Measurements from ENCODE around the gene ZDHHC18. TPM values are rescaled to one million over a fixed set of nuclear protein-coding genes. Genes with fewer than 3 reads are reported as not detected.

ZDHHC18 gene
- total and polyA plus RNA-seq, 2 of the 8 experiments (the other 6 are each of a cell fraction or from before 2014, with no cell fraction given) = 29.7 to 49.8 TPM

GRCh38 chr1:26814893-26815292, 11.6 kb upstream of the ZDHHC18 start (continued):
- TF ChIP-seq CHD7 (IDR thresholded peaks at IDR 0.05; ENCODE audit: insufficient replicate concordance, low read length) = no peak
- TF ChIP-seq KDM5A (IDR thresholded peaks at IDR 0.05; ENCODE audit: low read length) = no peak
- no peak for TF ChIP-seq BCL11A (IDR thresholded peaks at IDR 0.05; ENCODE audit: low read depth in 2 of 2, low read length in 2 of 2)
- no peak for TF ChIP-seq SIX5 (IDR thresholded peaks at IDR 0.05; ENCODE audit: low read depth, low read length)
- TF ChIP-seq USF2 (IDR thresholded peaks at IDR 0.05; ENCODE audit: low read length) = no peak

Data from H1 (cell line).